Caco-2 (cell line): ENCODE data around the gene GJA8. TPM values are rescaled to one million over a fixed set of nuclear protein-coding genes. Genes with fewer than 3 reads are reported as not detected.
"Not testable (repeated sequence)": the region's sequence is repeated elsewhere in the genome, so short reads cannot be mapped to it uniquely, and the experiment has no call there.

ENCODE experiments used
- BruUV-seq: library from RNA; stranded (reverse); fragments of 400-500 nt; replicated peaks from 2 replicates; lab custom pipeline; 2021; lab: Mats Ljungman, UMichigan
- CTCF ChIA-PET: fragments of 300-600 bp; sonication (Branson Sonifier 250); formaldehyde crosslinking; loops from one replicate; lab custom pipeline; 2022; ENCODE audit warnings: antibody characterized with exemption; lab: Charles Lee
- POLR2A ChIA-PET: fragments of 300-600 bp; sonication (Branson Sonifier 250); formaldehyde crosslinking; loops from one replicate; lab custom pipeline; 2022; ENCODE audit warnings: antibody characterized with exemption; lab: Charles Lee
- DNase-seq, 2 experiments: peaks; one replicate each; pipeline versions ENCODE4 v3.0.0 to v3.0.0-alpha.2; 2020 to 2022
- H3K27me3 ChIP-seq: replicated peaks from 2 replicates; pipeline ENCODE4 v1.6.0; 2011; ENCODE audit warnings: low read length; ENCODE audit not compliant: control insufficient read depth, insufficient read depth
- H3K36me3 ChIP-seq: 2 replicates; pipeline ENCODE4 v1.5.1; 2011; ENCODE audit warnings: low read length; ENCODE audit not compliant: control insufficient read depth, insufficient read depth
- H3K4me1 ChIP-seq: fragments of 250-450 bp; sonication (Bioruptor Pico); 2 replicates; pipeline ENCODE4 v1.5.1; 2020; ENCODE audit warnings: mild to moderate bottlenecking
- H3K4me3 ChIP-seq: 2 replicates; pipeline ENCODE4 v1.5.1; 2011; ENCODE audit warnings: low read depth, mild to moderate bottlenecking, control low read depth, low read length
- H3K9me3 ChIP-seq: fragments of 250-450 bp; sonication (Bioruptor Pico); 2 replicates; pipeline ENCODE4 v1.5.1; 2020; ENCODE audit warnings: mild to moderate bottlenecking, moderate library complexity
- H3K27ac Mint-ChIP-seq: one replicate; pipeline ENCODE4 v1.8.0; 2022; ENCODE audit warnings: mixed read lengths; ENCODE audit not compliant: unreplicated experiment
- H3K27me3 Mint-ChIP-seq: one replicate; pipeline ENCODE4 v1.8.0; 2022; ENCODE audit warnings: mixed read lengths; ENCODE audit not compliant: insufficient read depth, unreplicated experiment
- H3K36me3 Mint-ChIP-seq: one replicate; pipeline ENCODE4 v1.8.0; 2022; ENCODE audit warnings: mild to moderate bottlenecking, mixed read lengths; ENCODE audit not compliant: insufficient read depth, unreplicated experiment
- H3K4me1 Mint-ChIP-seq: one replicate; pipeline ENCODE4 v1.8.0; 2022; ENCODE audit warnings: low read depth, mixed read lengths; ENCODE audit not compliant: unreplicated experiment
- H3K4me3 Mint-ChIP-seq: one replicate; pipeline ENCODE4 v1.8.0; 2022; ENCODE audit warnings: mild to moderate bottlenecking, moderate library complexity, mixed read lengths; ENCODE audit not compliant: unreplicated experiment
- H3K9me3 Mint-ChIP-seq: one replicate; pipeline ENCODE4 v1.8.0; 2022; ENCODE audit warnings: mixed read lengths; ENCODE audit not compliant: unreplicated experiment
- intact Hi-C: fragments of 100-400 bp; cut with micrococcal nuclease; formaldehyde crosslinking; loops from one replicate; pipeline ENCODE4 v1.10.0; 2022; ENCODE audit not compliant: unreplicated experiment
- total RNA-seq: library from RNA; stranded (reverse); gene quantifications from 2 replicates; pipeline ENCODE4 v1.2.3, GENCODE V29; 2022

Gene GJA8
- total RNA-seq, 1 experiment from 2014 or later, result not detected

- H3K9me3 Mint-ChIP-seq, result not testable (repeated sequence)
Measured at GRCh38 chr1:147940456-147940855, 37.9 kb downstream of the GJA8 start.

GRCh38 chr1:147942563-147942962 lies 40.0 kb downstream of the GJA8 start:
- CTCF ChIA-PET, DNase-seq: not testable (repeated sequence)

More at GRCh38 chr1:147940456-147940855, 37.9 kb downstream of the GJA8 start:
- H3K4me1 ChIP-seq, H3K27me3 Mint-ChIP-seq, H3K9me3 ChIP-seq, CTCF ChIA-PET, H3K36me3 ChIP-seq, H3K36me3 Mint-ChIP-seq, BruUV-seq, H3K4me3 ChIP-seq, POLR2A ChIA-PET, H3K4me1 Mint-ChIP-seq, H3K27me3 ChIP-seq, DNase-seq, intact Hi-C loops, H3K27ac Mint-ChIP-seq, H3K4me3 Mint-ChIP-seq: not testable (repeated sequence)

GRCh38 chr1:147949517-147949916 lies 46.9 kb downstream of the GJA8 start:
- H3K9me3 ChIP-seq, H3K27ac Mint-ChIP-seq, H3K4me3 Mint-ChIP-seq, H3K4me1 Mint-ChIP-seq, H3K4me3 ChIP-seq, DNase-seq, H3K36me3 ChIP-seq, H3K4me1 ChIP-seq, BruUV-seq, intact Hi-C loops, H3K36me3 Mint-ChIP-seq, H3K9me3 Mint-ChIP-seq, POLR2A ChIA-PET, H3K27me3 Mint-ChIP-seq, CTCF ChIA-PET, H3K27me3 ChIP-seq: not testable (repeated sequence)

More at GRCh38 chr1:147942563-147942962, 40.0 kb downstream of the GJA8 start:
- intact Hi-C loops, H3K4me3 Mint-ChIP-seq, H3K27me3 Mint-ChIP-seq, H3K4me1 Mint-ChIP-seq, POLR2A ChIA-PET, H3K36me3 ChIP-seq, H3K27ac Mint-ChIP-seq, H3K9me3 ChIP-seq, H3K9me3 Mint-ChIP-seq, H3K4me1 ChIP-seq, H3K27me3 ChIP-seq, H3K36me3 Mint-ChIP-seq, H3K4me3 ChIP-seq, BruUV-seq: not testable (repeated sequence)

Other genes starting within 250 kb of the GJA8 start
- gene ACP6, start 232.3 kb upstream of the GJA8 start, total RNA-seq, result 24.6 and 26.7 TPM in 2 replicates
- 0.51 and 0.75 TPM in 2 replicates for gene GJA5, start 142.2 kb upstream of the GJA8 start, total RNA-seq
- 27.5 and 29.5 TPM in 2 replicates for gene GPR89B, start 25.6 kb downstream of the GJA8 start, total RNA-seq
- 12.8 and 13.0 TPM in 2 replicates for gene NBPF11, start 249.5 kb downstream of the GJA8 start, total RNA-seq